HepG2 (cell line): ENCODE results near the gene FGF19. TPM values are rescaled to one million over a fixed set of nuclear protein-coding genes. Genes with fewer than 3 reads are reported as not detected.

Experiments
- BHLHE40 ChIP-seq: IDR thresholded peaks from 2 replicates; pipeline ENCODE4 v1.6.1; 2011; ENCODE audit warnings: low read length, improper control_type of control experiment
- CREB1 ChIP-seq, 2 experiments: fragments of 450-650 bp in 1 of 2; IDR thresholded peaks; 2 replicates each; pipeline ENCODE4 v1.6.1; 2016 to 2017; ENCODE audit warnings: control low read depth in 1 of 2, mild to moderate bottlenecking in 1 of 2, missing compliant biosample characterization in 1 of 2, missing genetic modification characterization in 1 of 2
- EZH2 ChIP-seq: conservative IDR thresholded peaks from 2 replicates; pipeline ENCODE4 v1.6.1; 2012; ENCODE audit warnings: mild to moderate bottlenecking, low read depth, low read length, moderate library complexity
- PCBP2 ChIP-seq: fragments of 200-400 bp; formaldehyde crosslinking; optimal IDR thresholded peaks from 2 replicates; pipeline ENCODE3; 2018; ENCODE audit warnings: low read length, low read depth; ENCODE audit not compliant: poor library complexity, severe bottlenecking
- PHB2 ChIP-seq: fragments of 450-650 bp; IDR thresholded peaks from 2 replicates; pipeline ENCODE4 v1.6.1; 2018; ENCODE audit not compliant: partially characterized antibody
- RXRB ChIP-seq: IDR thresholded peaks from 2 replicates; pipeline ENCODE4 v1.6.1; 2016; ENCODE audit warnings: borderline replicate concordance, missing genetic modification reagents, missing compliant biosample characterization
- SAP130 ChIP-seq: IDR thresholded peaks from 2 replicates; pipeline ENCODE4 v1.6.1; 2016; ENCODE audit warnings: low read depth
- SATB2 ChIP-seq: sonication (generic); formaldehyde crosslinking; IDR thresholded peaks from 2 replicates; pipeline ENCODE4 v1.5.0; 2020; ENCODE audit warnings: missing genetic modification reagents
- THAP11 ChIP-seq: IDR thresholded peaks from 2 replicates; pipeline ENCODE4 v1.6.1; 2016; ENCODE audit warnings: missing biosample characterization, missing genetic modification reagents
- ZFX ChIP-seq: sonication (generic); formaldehyde crosslinking; IDR thresholded peaks from 2 replicates; pipeline ENCODE4 v1.4.0; 2020; ENCODE audit warnings: mild to moderate bottlenecking, low read depth, missing genetic modification reagents, moderate library complexity
- ZNF337 ChIP-seq: sonication (generic); formaldehyde crosslinking; IDR thresholded peaks from 2 replicates; pipeline ENCODE4 v1.5.1; 2020; ENCODE audit warnings: missing genetic modification reagents, low read depth, mild to moderate bottlenecking, borderline replicate concordance
- ZNF446 ChIP-seq: sonication (generic); formaldehyde crosslinking; IDR thresholded peaks from 2 replicates; pipeline ENCODE4 v1.5.0; 2020; ENCODE audit warnings: mild to moderate bottlenecking, missing genetic modification reagents
- ZNF616 ChIP-seq: sonication (generic); formaldehyde crosslinking; IDR thresholded peaks from 2 replicates; pipeline ENCODE4 v1.5.0; 2020; ENCODE audit warnings: low read depth, mild to moderate bottlenecking, missing genetic modification reagents
- ZNF737 ChIP-seq: sonication (generic); formaldehyde crosslinking; IDR thresholded peaks from 2 replicates; pipeline ENCODE4 v1.5.0; 2020; ENCODE audit warnings: missing genetic modification reagents, mild to moderate bottlenecking, borderline replicate concordance
- ZNF761 ChIP-seq: sonication (generic); formaldehyde crosslinking; conservative IDR thresholded peaks from 2 replicates; pipeline ENCODE4 v1.4.0; 2020; ENCODE audit warnings: mild to moderate bottlenecking, missing genetic modification reagents
- ZNF879 ChIP-seq: sonication (generic); formaldehyde crosslinking; IDR thresholded peaks from 2 replicates; pipeline ENCODE4 v1.8.1; 2023; ENCODE audit warnings: missing genetic modification reagents
- polyA plus RNA-seq, 8 experiments: library from polyadenylated mRNA; depleted of rRNA in 3 of 8; stranded (reverse) in 7 of 8; unstranded in 1 of 8; fragments of >200 nt; fragmentation: Illumina TruSeq in 4 of 8; extraction: Trizol in 4 of 8; gene quantifications; 2 replicates each; pipeline versions ENCODE4 v1.2.1 to v1.2.3, GENCODE V29; 2011 to 2016; ENCODE audit warnings: low read depth in 4 of 8, missing spikeins in 1 of 8, mixed read lengths in 1 of 8; ENCODE audit not compliant: insufficient read depth in 1 of 8
- total RNA-seq, 5 experiments: library from RNA; depleted of rRNA; stranded (reverse); fragments of >200 nt; fragmentation: Illumina TruSeq; extraction: Trizol; gene quantifications; 2 replicates each; pipeline ENCODE4 v1.2.3, GENCODE V29; 2016; ENCODE audit warnings: low read depth in 1 of 5
- TF ChIP-seq, protein P1 (sequence below): fragments of 450-650 bp; IDR thresholded peaks from 2 replicates; pipeline ENCODE4 v1.6.1; 2016
- TF ChIP-seq, protein P2 (sequence below): sonication (generic); formaldehyde crosslinking; IDR thresholded peaks from 2 replicates; pipeline ENCODE4 v1.4.0; 2020; ENCODE audit warnings: missing genetic modification reagents, borderline replicate concordance
- TF ChIP-seq, protein P3 (sequence below): sonication (generic); formaldehyde crosslinking; IDR thresholded peaks from 2 replicates; pipeline ENCODE4 v1.4.0; 2020; ENCODE audit warnings: missing genetic modification reagents, borderline replicate concordance
- TF ChIP-seq, protein P4 (sequence below): sonication (generic); formaldehyde crosslinking; IDR thresholded peaks from 2 replicates; pipeline ENCODE4 v1.8.1; 2023; ENCODE audit warnings: mild to moderate bottlenecking, inconsistent platforms, moderate library complexity, missing genetic modification reagents, borderline replicate concordance

Gene FGF19
- total and polyA plus RNA-seq, 2 of the 13 experiments (the other 11 are each of a cell fraction or from before 2014, with no cell fraction given) = 0.07 TPM; not detected in 1

DNA sequence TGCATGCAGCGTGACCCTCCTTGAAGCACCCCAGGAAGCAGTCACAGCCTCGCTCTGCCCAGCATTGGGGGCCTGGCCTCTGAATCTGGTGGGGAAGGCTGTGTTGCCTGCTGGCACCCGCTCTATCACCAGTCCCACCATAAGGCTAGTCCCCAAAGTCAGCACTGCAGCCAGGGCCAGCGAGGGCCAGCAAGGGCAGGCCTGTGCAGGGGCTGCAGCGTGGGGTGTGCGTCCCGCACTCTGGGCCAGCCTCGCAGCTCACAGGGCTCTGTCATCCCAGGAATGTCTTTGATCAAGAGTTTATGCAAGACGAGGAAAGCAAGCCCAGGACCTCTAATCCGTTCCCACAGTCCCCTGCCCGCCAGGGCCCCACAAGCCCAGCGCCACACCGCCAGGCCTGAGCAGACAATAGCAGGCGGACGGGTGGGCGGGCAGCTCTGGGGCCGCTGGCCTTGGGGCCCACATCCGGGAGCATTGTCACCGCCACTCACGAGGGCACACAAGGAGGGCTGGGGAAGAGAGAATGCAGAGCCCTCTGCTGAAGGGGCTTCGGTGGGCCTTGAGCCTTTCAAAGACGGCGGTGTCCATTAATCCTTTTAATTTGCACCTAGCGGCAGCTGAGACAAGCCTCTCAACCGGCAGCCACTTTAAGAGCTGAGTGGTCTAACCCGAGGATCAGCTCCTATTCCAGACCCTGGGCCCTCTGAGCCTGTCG is 45.8 kb downstream of the FGF19 start (continued):
- TF ChIP-seq, protein P1, sequence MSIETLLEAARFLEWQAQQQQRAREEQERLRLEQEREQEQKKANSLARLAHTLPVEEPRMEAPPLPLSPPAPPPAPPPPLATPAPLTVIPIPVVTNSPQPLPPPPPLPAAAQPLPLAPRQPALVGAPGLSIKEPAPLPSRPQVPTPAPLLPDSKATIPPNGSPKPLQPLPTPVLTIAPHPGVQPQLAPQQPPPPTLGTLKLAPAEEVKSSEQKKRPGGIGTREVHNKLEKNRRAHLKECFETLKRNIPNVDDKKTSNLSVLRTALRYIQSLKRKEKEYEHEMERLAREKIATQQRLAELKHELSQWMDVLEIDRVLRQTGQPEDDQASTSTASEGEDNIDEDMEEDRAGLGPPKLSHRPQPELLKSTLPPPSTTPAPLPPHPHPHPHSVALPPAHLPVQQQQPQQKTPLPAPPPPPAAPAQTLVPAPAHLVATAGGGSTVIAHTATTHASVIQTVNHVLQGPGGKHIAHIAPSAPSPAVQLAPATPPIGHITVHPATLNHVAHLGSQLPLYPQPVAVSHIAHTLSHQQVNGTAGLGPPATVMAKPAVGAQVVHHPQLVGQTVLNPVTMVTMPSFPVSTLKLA = no peak
- TF ChIP-seq ZNF761 (CRISPR knock-in tag) = peak; percentile 57; the same call in 1 of the 2 replicates
- no peak for TF ChIP-seq ZNF616 (CRISPR knock-in tag)
- TF ChIP-seq ZFX (CRISPR knock-in tag) = peak; percentile 95
- no peak for TF ChIP-seq PCBP2
- TF ChIP-seq RXRB (CRISPR knock-in tag) = peak; percentile 93
- TF ChIP-seq ZNF737 = no peak
- TF ChIP-seq CREB1 (IDR thresholded peaks at IDR 0.05) = no peak
- TF ChIP-seq CREB1 (CRISPR knock-in tag; IDR thresholded peaks at IDR 0.05) = no peak
- TF ChIP-seq ZNF879 (CRISPR knock-in tag) = peak; percentile 72; the same call in 1 of the 2 replicates
- TF ChIP-seq SAP130 (CRISPR knock-in tag) = peak; percentile 83
- no peak for TF ChIP-seq ZNF337 (CRISPR knock-in tag)
- TF ChIP-seq, protein P2, sequence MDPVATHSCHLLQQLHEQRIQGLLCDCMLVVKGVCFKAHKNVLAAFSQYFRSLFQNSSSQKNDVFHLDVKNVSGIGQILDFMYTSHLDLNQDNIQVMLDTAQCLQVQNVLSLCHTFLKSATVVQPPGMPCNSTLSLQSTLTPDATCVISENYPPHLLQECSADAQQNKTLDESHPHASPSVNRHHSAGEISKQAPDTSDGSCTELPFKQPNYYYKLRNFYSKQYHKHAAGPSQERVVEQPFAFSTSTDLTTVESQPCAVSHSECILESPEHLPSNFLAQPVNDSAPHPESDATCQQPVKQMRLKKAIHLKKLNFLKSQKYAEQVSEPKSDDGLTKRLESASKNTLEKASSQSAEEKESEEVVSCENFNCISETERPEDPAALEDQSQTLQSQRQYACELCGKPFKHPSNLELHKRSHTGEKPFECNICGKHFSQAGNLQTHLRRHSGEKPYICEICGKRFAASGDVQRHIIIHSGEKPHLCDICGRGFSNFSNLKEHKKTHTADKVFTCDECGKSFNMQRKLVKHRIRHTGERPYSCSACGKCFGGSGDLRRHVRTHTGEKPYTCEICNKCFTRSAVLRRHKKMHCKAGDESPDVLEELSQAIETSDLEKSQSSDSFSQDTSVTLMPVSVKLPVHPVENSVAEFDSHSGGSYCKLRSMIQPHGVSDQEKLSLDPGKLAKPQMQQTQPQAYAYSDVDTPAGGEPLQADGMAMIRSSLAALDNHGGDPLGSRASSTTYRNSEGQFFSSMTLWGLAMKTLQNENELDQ = peak; percentile 63; the same call in 1 of the 2 replicates
- TF ChIP-seq THAP11 (CRISPR knock-in tag) = peak; percentile 78
- TF ChIP-seq SATB2 (CRISPR knock-in tag) = peak; percentile 33; the same call in 1 of the 2 replicates
- no peak for TF ChIP-seq PHB2
- TF ChIP-seq BHLHE40 = peak; percentile 45
- TF ChIP-seq, protein P3, sequence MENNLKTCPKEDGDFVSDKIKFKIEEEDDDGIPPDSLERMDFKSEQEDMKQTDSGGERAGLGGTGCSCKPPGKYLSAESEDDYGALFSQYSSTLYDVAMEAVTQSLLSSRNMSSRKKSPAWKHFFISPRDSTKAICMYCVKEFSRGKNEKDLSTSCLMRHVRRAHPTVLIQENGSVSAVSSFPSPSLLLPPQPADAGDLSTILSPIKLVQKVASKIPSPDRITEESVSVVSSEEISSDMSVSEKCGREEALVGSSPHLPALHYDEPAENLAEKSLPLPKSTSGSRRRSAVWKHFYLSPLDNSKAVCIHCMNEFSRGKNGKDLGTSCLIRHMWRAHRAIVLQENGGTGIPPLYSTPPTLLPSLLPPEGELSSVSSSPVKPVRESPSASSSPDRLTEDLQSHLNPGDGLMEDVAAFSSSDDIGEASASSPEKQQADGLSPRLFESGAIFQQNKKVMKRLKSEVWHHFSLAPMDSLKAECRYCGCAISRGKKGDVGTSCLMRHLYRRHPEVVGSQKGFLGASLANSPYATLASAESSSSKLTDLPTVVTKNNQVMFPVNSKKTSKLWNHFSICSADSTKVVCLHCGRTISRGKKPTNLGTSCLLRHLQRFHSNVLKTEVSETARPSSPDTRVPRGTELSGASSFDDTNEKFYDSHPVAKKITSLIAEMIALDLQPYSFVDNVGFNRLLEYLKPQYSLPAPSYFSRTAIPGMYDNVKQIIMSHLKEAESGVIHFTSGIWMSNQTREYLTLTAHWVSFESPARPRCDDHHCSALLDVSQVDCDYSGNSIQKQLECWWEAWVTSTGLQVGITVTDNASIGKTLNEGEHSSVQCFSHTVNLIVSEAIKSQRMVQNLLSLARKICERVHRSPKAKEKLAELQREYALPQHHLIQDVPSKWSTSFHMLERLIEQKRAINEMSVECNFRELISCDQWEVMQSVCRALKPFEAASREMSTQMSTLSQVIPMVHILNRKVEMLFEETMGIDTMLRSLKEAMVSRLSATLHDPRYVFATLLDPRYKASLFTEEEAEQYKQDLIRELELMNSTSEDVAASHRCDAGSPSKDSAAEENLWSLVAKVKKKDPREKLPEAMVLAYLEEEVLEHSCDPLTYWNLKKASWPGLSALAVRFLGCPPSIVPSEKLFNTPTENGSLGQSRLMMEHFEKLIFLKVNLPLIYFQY (CRISPR knock-in tag) = peak; percentile 85; the same call in 1 of the 2 replicates
- TF ChIP-seq ZNF446 (CRISPR knock-in tag) = no peak
- TF ChIP-seq EZH2 = no peak
- TF ChIP-seq, protein P4, sequence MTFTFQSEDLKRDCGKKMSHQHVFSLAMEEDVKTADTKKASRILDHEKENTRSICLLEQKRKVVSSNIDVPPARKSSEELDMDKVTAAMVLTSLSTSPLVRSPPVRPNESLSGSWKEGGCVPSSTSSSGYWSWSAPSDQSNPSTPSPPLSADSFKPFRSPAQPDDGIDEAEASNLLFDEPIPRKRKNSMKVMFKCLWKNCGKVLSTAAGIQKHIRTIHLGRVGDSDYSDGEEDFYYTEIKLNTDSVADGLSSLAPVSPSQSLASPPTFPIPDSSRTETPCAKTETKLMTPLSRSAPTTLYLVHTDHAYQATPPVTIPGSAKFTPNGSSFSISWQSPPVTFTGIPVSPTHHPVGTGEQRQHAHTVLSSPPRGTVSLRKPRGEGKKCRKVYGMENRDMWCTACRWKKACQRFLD (CRISPR knock-in tag) = 0 out of 2 replicates have a peak, but pooled peaks have one; percentile 72
